H1 (cell line): ENCODE data around the gene TRIM62.

ENCODE experiments used
- NRF1 ChIP-seq: IDR thresholded peaks from 2 replicates; pipeline ENCODE4 v1.6.1; 2011; ENCODE audit warnings: mild to moderate bottlenecking, low read depth, low read length, improper control_type of control experiment
- SAP30 ChIP-seq: fragments of 300-600 bp; sonication (generic); IDR thresholded peaks from 2 replicates; pipeline ENCODE4 v1.7.1; 2012; ENCODE audit warnings: low read length, moderate library complexity, mild to moderate bottlenecking, inconsistent platforms; ENCODE audit not compliant: insufficient read depth, insufficient replicate concordance
- SP2 ChIP-seq: IDR thresholded peaks from 2 replicates; pipeline ENCODE4 v1.6.1; 2012; ENCODE audit warnings: mild to moderate bottlenecking, low read length, inconsistent platforms

- TF ChIP-seq NRF1: no peak
- TF ChIP-seq SAP30: no peak
- TF ChIP-seq SP2: no peak
Measured at GRCh38 chr1:33119532-33120217, 62.2 kb downstream of the TRIM62 start.
